Adrenal gland (tissue), 12 donors: Measurements from ENCODE around the gene CDHR1. TPM values are rescaled to one million over a fixed set of nuclear protein-coding genes. Genes with fewer than 3 reads are reported as not detected.

Experiments used
- DNase-seq, 7 donors: peaks; one replicate each; pipeline ENCODE4 v3.0.0-alpha.2; 2019 to 2020
- H3K27ac ChIP-seq, 5 donors: fragments of 200-600 bp; sonication (generic) in 4 of 5; 1 replicate in 3 of 5; 2 replicates in 2 of 5; pipeline versions ENCODE4 v1.5.1 to v1.8.0; 2016 to 2020; ENCODE audit warnings: mild to moderate bottlenecking in 1 of 5
- H3K27me3 ChIP-seq: fragments of 200-600 bp; 2 replicates; pipeline ENCODE4 v1.8.0; 2021
- H3K36me3 ChIP-seq, 2 donors: fragments of 200-600 bp; replicated peaks in 1 of 2; 1 replicate in 1 of 2; 2 replicates in 1 of 2; pipeline versions ENCODE4 v1.5.1 to v1.8.0; 2018 to 2022
- H3K4me1 ChIP-seq, 2 donors: fragments of 200-600 bp; replicated peaks in 1 of 2; 1 replicate in 1 of 2; 2 replicates in 1 of 2; pipeline versions ENCODE4 v1.5.1 to v1.8.0; 2018 to 2021
- H3K4me3 ChIP-seq, 4 donors: fragments of 200-600 bp; sonication (generic) in 3 of 4; one replicate each; pipeline ENCODE4 v1.5.1; 2016 to 2018
- H3K9me3 ChIP-seq, 3 donors: fragments of 200-600 bp; sonication (generic) in 1 of 3; replicated peaks in 1 of 3; 1 replicate in 2 of 3; 2 replicates in 1 of 3; pipeline versions ENCODE4 v1.5.1 to v1.8.0; 2016 to 2021
- POLR2A ChIP-seq, 2 donors: fragments of 450-650 bp; IDR thresholded peaks; one replicate each; pipeline ENCODE4 v1.6.1; 2017; ENCODE audit warnings: antibody characterized with exemption in 2 of 2, mild to moderate bottlenecking in 2 of 2, moderate library complexity in 1 of 2
- WGBS, 4 donors: extraction: QIAGEN DNeasy Blood & Tissue Kit in 2 of 4; methylation state at CpG; one replicate each; pipeline versions ENCODE4 v1.1.5 to v1.1.7; 2013 to 2017; 5-methylcytosine and 5-hydroxymethylcytosine counted together
- intact Hi-C, 2 donors: fragments of 100-400 bp; cut with DNase I; formaldehyde crosslinking; loops; one replicate each; pipeline versions ENCODE4 v1.14.1 to v1.15.0; 2022 to 2023
- polyA plus RNA-seq, 3 donors: library from polyadenylated mRNA; stranded (reverse); fragments of 200-250 nt in 2 of 3; fragments of 350-450 nt in 1 of 3; fragmentation: Illumina TruSeq in 1 of 3; extraction: RNeasy Lipid Tissue Mini Kit (QIAGEN cat#74804) in 1 of 3; gene quantifications; one replicate each; pipeline ENCODE4 v1.2.3, GENCODE V29; 2013 to 2014
- total RNA-seq, 9 donors: library from RNA; depleted of rRNA in 4 of 9; stranded (reverse); fragments of >200 nt in 4 of 9; fragments of 120-200 nt in 1 of 9; fragmentation: NEBNext Ultra II Directional in 1 of 9; extraction: Animal tissue kit (Norgen Biotek cat#: 25700) in 1 of 9; gene quantifications; one replicate each; pipeline versions ENCODE4 v1.1.0 to v1.2.4, GENCODE V29; 2013 to 2023
- TF ChIP-seq, protein P1 (sequence below), 6 experiments: fragments of 450-650 bp in 4 of 6; fragments of 200-600 bp in 2 of 6; sonication (generic) in 1 of 6; IDR thresholded peaks; 1 replicate in 5 of 6; 2 replicates in 1 of 6; pipeline versions ENCODE4 v1.5.1 to v1.8.0; 2016 to 2021; ENCODE audit warnings: antibody characterized with exemption in 6 of 6, mild to moderate bottlenecking in 2 of 6, moderate library complexity in 1 of 6
- donor health status: healthy with polysubstance abuse.
- donor health status: Bipolar disorder and iron deficiency.
- donor health status: DM: yes; HTN: yes; CAD: no.
- donor health status: DM: no; HTN: no; CAD: no.
- donor health status: DM: no; HTN: no; CAD: no.
- donor health status: DM: yes; HTN: yes; CAD: no.

The CDHR1 gene
- total and polyA plus RNA-seq, 12 donors, result 0.09 to 7.7 (median 0.47) TPM

DNA sequence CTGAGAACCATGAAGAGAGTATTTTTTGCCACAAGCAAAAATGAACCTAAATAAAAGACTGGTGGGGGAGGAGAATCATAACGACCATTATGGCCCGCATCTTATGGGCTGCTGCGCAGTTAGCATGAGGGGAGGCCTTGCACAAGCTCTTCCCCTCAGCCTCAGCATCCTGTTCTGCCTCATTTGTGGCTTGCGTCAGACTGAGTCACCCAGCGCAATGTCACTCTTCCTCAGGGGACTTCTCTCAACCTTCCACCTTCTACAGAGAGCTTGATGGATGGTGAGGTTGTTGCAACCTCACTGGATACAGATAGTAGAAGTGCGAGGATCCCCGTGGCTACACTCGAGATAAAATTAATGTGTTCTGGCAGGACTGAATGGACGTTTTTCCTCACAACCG, 37.6 kb upstream of the CDHR1 start:
- peaks cover 0 to 39% of the 10 kb centered on the region in 2 donors for H3K36me3 ChIP-seq
- no peak overlapping the region for H3K4me3 ChIP-seq
- no peak overlapping the region for H3K27ac ChIP-seq
- no peaks in the 10 kb centered on the region for H3K4me1 ChIP-seq
- H3K27me3 ChIP-seq, result no peaks in the 10 kb centered on the region
- intact Hi-C loops, result no loop called here
- H3K9me3 ChIP-seq, result no peaks in the 10 kb centered on the region
- WGBS, 4 donors, result 44 to 55% (median 52%) methylated on average over 10 of the region's 10 CpGs
- TF ChIP-seq, protein P1, sequence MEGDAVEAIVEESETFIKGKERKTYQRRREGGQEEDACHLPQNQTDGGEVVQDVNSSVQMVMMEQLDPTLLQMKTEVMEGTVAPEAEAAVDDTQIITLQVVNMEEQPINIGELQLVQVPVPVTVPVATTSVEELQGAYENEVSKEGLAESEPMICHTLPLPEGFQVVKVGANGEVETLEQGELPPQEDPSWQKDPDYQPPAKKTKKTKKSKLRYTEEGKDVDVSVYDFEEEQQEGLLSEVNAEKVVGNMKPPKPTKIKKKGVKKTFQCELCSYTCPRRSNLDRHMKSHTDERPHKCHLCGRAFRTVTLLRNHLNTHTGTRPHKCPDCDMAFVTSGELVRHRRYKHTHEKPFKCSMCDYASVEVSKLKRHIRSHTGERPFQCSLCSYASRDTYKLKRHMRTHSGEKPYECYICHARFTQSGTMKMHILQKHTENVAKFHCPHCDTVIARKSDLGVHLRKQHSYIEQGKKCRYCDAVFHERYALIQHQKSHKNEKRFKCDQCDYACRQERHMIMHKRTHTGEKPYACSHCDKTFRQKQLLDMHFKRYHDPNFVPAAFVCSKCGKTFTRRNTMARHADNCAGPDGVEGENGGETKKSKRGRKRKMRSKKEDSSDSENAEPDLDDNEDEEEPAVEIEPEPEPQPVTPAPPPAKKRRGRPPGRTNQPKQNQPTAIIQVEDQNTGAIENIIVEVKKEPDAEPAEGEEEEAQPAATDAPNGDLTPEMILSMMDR (IDR thresholded peaks at IDR 0.05), result no peak
- TF ChIP-seq POLR2A (IDR thresholded peaks at IDR 0.05), result no peak
- DNase-seq, result peak in 2 of 7 donors; percentile 33 to 48

DNA sequence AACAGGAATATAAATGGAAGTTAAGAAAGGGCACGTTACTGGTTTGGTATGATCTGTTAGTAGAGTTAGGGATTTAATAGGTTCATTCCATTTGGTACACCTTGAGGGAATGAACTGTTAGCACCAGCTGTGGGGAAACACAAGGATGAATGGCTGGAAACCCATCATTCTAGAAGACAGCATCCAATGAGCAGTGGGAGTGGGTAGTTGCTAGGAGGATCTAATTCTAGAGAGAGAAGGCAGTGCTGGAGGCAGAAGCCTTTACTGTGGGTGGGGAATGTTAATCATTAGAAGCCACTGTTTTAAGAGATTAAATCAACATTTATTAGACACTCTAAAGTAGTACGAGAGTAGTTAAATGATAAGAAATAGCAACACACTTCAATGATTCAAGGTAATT, 36.3 kb upstream of the CDHR1 start:
- Histone ChIP-seq H3K9me3 (no peaks in the 10 kb centered on the region), H3K27ac (no peak overlapping the region)
- WGBS, 4 donors, result 69 to 80% (median 76%) methylated on average over 2 of the region's 2 CpGs

GRCh38 chr10:84158550-84158949, 35.8 kb upstream of the CDHR1 start:
- H3K4me3 ChIP-seq, result no peak overlapping the region
- no peak overlapping the region for H3K27ac ChIP-seq
- H3K27me3 ChIP-seq, result no peaks in the 10 kb centered on the region
- DNase-seq, result no peak
- TF ChIP-seq, protein P1 (IDR thresholded peaks at IDR 0.05), result no peak
- no peak for TF ChIP-seq POLR2A (IDR thresholded peaks at IDR 0.05)
- peaks cover 0 to 21% of the 10 kb centered on the region in 2 donors for H3K36me3 ChIP-seq
- WGBS, 4 donors, result 68 to 80% (median 73%) methylated on average over 4 of the region's 4 CpGs
- H3K9me3 ChIP-seq, result no peaks in the 10 kb centered on the region
- no peaks in the 10 kb centered on the region for H3K4me1 ChIP-seq
- intact Hi-C loops, result no loop called here

More for the DNA sequence above, 36.3 kb upstream of the CDHR1 start:
- intact Hi-C loops, result no loop called here
- TF ChIP-seq, protein P1 (IDR thresholded peaks at IDR 0.05), result no peak
- no peak for TF ChIP-seq POLR2A (IDR thresholded peaks at IDR 0.05)
- Histone ChIP-seq H3K27me3 (no peaks in the 10 kb centered on the region), H3K36me3 (peaks cover 0 to 26% of the 10 kb centered on the region in 2 donors), H3K4me3 (no peak overlapping the region), H3K4me1 (no peaks in the 10 kb centered on the region)
- DNase-seq, result no peak

GRCh38 chr10:84159076-84159685, 35.2 kb upstream of the CDHR1 start:
- Histone ChIP-seq H3K9me3 (no peaks in the 10 kb centered on the region), H3K36me3 (peaks cover 0 to 15% of the 10 kb centered on the region in 2 donors), H3K4me3 (no peak overlapping the region), H3K27me3 (no peaks in the 10 kb centered on the region), H3K4me1 (no peaks in the 10 kb centered on the region), H3K27ac (no peak overlapping the region)
- intact Hi-C loops, result no loop called here
- DNase-seq, result no peak
- WGBS, 4 donors, result 34 to 37% (median 35%) methylated on average over 8 to 9 of the region's 9 CpGs
- no peak for TF ChIP-seq POLR2A (IDR thresholded peaks at IDR 0.05)
- TF ChIP-seq, protein P1 (IDR thresholded peaks at IDR 0.05), result no peak
